GM12873 (cell line): ENCODE data around the gene SH3PXD2A.

Source experiments
- CTCF ChIP-seq: IDR thresholded peaks from 2 replicates; pipeline ENCODE4 v1.5.1; 2012; ENCODE audit warnings: low read depth, mild to moderate bottlenecking, moderate library complexity, low read length, control low read depth; ENCODE audit not compliant: insufficient read depth; ENCODE audit errors: missing control alignments

The SH3PXD2A gene

GRCh38 chr10:103651783-103652476 lies 203.4 kb downstream of the SH3PXD2A start:
- TF ChIP-seq CTCF: no peak

GRCh38 chr10:103651333-103651732 lies 204.0 kb downstream of the SH3PXD2A start:
- no peak for TF ChIP-seq CTCF

GRCh38 chr10:103649654-103650423 lies 205.5 kb downstream of the SH3PXD2A start:
- TF ChIP-seq CTCF: no peak

GRCh38 chr10:103648636-103649532 lies 206.5 kb downstream of the SH3PXD2A start:
- no peak for TF ChIP-seq CTCF

GRCh38 chr10:103648251-103648635 lies 207.1 kb downstream of the SH3PXD2A start:
- TF ChIP-seq CTCF: no peak

- TF ChIP-seq CTCF: no peak
These were observed 209.1 kb downstream of the SH3PXD2A start for GRCh38 chr10:103646304-103646703.
